ENCODE results near the gene FBXO36. TPM values are rescaled to one million over a fixed set of nuclear protein-coding genes. Genes with fewer than 3 reads are reported as not detected.

The FBXO36 gene
- total RNA-seq, 2 donors from 2014 or later, result 5.6 to 8.4 TPM

DNA sequence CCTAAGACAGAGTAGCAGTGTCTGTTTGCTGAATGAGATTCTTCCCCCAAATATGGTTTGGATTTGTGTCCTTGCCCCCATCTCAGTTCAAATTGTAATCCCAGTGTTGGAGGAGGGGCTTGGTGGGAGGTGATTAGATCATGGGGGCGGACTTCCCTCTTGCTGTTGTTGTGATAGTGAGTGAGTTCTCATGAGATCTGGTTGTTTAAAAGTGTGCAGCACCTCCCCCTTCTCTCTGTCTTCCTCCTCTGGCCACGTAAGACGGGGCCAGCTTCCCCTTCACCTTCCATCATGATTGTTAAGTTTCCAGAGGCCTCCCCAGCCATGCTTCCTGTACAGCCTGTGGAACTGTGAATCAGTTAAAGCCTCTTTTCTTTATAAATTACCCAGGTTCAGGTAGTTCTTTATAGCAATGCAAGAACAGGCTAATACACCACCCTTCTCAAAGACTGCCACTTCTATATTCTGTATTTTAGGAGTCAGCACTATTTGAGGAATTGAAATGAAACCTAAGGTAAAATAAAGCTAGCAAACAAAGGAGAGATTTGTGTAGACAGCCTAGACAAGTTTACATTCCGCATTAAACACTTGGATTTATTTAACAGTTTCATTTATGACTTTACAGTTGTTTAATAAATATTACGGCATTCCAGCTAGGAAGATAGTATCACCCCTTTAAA lies 21.6 kb downstream of the FBXO36 start:
- Histone ChIP-seq H3K36me3 (no peaks in the 10 kb centered on the region), H3K4me3 (no peak overlapping the region), H3K27ac (peak overlapping the region; percentile 40 to 70), H3K9me3 (no peaks in the 10 kb centered on the region), H3K4me1 (replicated peaks) (peaks cover 9% of the 10 kb centered on the region), H3K27me3 (replicated peaks; ENCODE audit: insufficient read depth) (no peaks in the 10 kb centered on the region)
- peak; percentile 29 for TF ChIP-seq POLR2AphosphoS5 (IDR thresholded peaks at IDR 0.05)
- TF ChIP-seq, protein P1, sequence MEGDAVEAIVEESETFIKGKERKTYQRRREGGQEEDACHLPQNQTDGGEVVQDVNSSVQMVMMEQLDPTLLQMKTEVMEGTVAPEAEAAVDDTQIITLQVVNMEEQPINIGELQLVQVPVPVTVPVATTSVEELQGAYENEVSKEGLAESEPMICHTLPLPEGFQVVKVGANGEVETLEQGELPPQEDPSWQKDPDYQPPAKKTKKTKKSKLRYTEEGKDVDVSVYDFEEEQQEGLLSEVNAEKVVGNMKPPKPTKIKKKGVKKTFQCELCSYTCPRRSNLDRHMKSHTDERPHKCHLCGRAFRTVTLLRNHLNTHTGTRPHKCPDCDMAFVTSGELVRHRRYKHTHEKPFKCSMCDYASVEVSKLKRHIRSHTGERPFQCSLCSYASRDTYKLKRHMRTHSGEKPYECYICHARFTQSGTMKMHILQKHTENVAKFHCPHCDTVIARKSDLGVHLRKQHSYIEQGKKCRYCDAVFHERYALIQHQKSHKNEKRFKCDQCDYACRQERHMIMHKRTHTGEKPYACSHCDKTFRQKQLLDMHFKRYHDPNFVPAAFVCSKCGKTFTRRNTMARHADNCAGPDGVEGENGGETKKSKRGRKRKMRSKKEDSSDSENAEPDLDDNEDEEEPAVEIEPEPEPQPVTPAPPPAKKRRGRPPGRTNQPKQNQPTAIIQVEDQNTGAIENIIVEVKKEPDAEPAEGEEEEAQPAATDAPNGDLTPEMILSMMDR (IDR thresholded peaks at IDR 0.05), result no peak
- TF ChIP-seq POLR2A (IDR thresholded peaks at IDR 0.05), result no peak
- DNase-seq (ENCODE audit: low spot score), result no peak
- 22% methylated on average over 5 of the region's 5 CpGs for WGBS
- intact Hi-C loops (cut with DNase I), result no loop called here

DNA sequence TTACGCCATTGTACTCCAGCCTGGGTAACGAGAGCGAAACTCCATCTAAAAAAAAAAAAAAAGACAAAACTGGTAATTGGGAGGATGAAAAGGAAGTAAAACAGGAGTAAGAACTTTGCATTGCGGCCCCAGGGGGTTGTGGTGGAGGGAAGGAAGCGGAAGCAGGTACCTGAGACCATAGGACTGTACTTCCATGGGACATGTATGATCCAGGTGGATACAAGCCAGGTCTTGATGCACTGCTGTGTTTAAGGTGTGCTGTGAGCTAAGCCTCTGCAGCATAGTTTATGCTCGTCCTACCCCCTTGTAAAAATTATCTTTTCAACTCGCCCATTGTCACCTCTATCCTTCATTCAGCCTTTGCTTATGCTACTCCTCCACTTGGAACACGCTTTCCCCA lies 23.7 kb downstream of the FBXO36 start:
- Histone ChIP-seq H3K27ac (no peak overlapping the region), H3K9me3 (no peaks in the 10 kb centered on the region), H3K36me3 (no peaks in the 10 kb centered on the region), H3K27me3 (replicated peaks; ENCODE audit: insufficient read depth) (no peaks in the 10 kb centered on the region), H3K4me1 (replicated peaks) (peaks cover 9% of the 10 kb centered on the region), H3K4me3 (no peak overlapping the region)
- TF ChIP-seq POLR2AphosphoS5 (IDR thresholded peaks at IDR 0.05) (no peak), POLR2A (IDR thresholded peaks at IDR 0.05) (no peak)
- TF ChIP-seq, protein P1 (IDR thresholded peaks at IDR 0.05), result no peak
- WGBS, result 81% methylated on average over 8 of the region's 8 CpGs
- intact Hi-C loops (cut with DNase I), result no loop called here
- DNase-seq (ENCODE audit: low spot score), result no peak

DNA sequence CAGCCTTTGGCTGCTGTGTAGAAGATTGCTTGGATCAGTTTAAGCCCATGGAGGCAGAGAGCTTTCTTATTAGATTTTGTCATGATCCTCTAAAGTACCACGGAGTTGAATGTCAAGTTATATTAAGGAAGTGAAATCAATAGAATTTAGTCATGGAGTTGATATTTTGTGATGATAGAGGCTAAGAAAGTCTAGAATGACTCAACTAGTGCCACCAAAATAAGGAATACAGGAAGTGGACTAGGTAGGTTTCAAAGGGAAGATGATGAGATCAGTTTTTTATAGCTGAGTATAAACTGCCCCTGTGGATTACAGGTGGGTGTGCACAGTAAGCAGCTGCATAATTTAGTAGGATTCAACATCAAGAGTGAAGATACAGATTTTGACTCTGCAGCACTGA lies 25.2 kb downstream of the FBXO36 start:
- no peak overlapping the region for H3K27ac ChIP-seq
- intact Hi-C loops (cut with DNase I), result no loop called here
- no peak for TF ChIP-seq POLR2AphosphoS5 (IDR thresholded peaks at IDR 0.05)
- TF ChIP-seq, protein P1 (IDR thresholded peaks at IDR 0.05), result no peak
- TF ChIP-seq POLR2A (IDR thresholded peaks at IDR 0.05), result no peak
- H3K36me3 ChIP-seq, result no peaks in the 10 kb centered on the region
- peaks cover 9% of the 10 kb centered on the region for H3K4me1 ChIP-seq (replicated peaks)
- H3K27me3 ChIP-seq (replicated peaks; ENCODE audit: insufficient read depth), result no peaks in the 10 kb centered on the region
- no peak overlapping the region for H3K4me3 ChIP-seq
- DNase-seq (ENCODE audit: low spot score), result no peak
- 90% methylated on average over 1 of the region's 1 CpG for WGBS
- H3K9me3 ChIP-seq, result no peaks in the 10 kb centered on the region

DNA sequence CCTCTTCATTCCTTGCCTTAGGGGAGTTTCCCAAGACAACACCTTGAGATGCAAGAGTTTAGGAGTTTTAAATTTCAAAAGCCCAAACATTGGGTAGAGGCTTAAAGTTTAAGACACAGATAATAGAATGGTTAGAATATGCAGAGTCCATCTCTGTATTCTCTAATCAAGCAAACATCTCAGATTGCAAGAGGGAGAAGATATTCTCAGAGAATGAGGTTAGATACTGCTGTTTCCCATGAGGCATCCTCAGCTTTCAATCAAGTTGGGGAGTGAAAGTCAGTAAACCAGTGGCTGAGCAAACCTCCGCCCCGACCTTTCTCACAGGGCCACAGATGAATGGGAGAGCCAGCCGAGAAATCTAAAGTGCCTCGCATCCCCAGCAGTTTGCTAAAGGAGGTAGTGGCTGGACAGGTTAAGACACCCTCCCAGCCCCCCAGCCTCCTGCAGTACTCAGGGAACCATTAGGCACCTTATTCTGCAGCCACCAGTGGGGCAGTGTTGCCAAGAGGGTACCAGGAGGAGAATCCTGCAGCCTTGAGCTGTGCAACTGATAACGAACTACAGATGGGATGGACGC lies 30.0 kb downstream of the FBXO36 start:
- H3K36me3 ChIP-seq, result no peaks in the 10 kb centered on the region
- H3K4me1 ChIP-seq (replicated peaks), result no peaks in the 10 kb centered on the region
- no peaks in the 10 kb centered on the region for H3K9me3 ChIP-seq
- H3K27ac ChIP-seq, result no peak overlapping the region
- DNase-seq (ENCODE audit: low spot score), result no peak
- WGBS, result 94% methylated on average over 6 of the region's 6 CpGs
- H3K27me3 ChIP-seq (replicated peaks; ENCODE audit: insufficient read depth), result no peaks in the 10 kb centered on the region
- intact Hi-C loops (cut with DNase I), result no loop called here
- H3K4me3 ChIP-seq, result no peak overlapping the region
- no peak for TF ChIP-seq POLR2AphosphoS5 (IDR thresholded peaks at IDR 0.05)
- TF ChIP-seq POLR2A (IDR thresholded peaks at IDR 0.05), result no peak
- TF ChIP-seq, protein P1 (IDR thresholded peaks at IDR 0.05), result no peak

DNA sequence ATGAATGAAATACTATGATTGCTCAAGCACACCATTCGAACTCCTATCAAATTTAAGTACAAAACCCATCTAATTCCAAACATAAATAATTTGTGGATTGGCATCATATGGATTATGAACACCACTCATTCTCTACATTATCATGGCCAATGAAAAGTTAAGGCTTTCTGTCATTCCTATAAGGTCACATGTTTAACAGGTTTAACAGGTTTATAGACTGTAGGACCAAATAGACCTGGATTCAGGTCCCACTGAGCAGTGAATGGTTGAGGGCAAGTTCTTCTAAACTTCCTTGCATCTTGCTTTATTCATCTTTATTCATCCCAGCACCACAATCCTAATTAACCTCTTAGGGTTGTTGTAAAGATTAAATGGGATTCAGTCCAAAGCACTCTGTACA lies 33.4 kb downstream of the FBXO36 start:
- no peaks in the 10 kb centered on the region for H3K4me1 ChIP-seq (replicated peaks)
- WGBS, result 94% methylated on average over 1 of the region's 1 CpG
- TF ChIP-seq, protein P1 (IDR thresholded peaks at IDR 0.05), result no peak
- TF ChIP-seq POLR2A (IDR thresholded peaks at IDR 0.05) (no peak), POLR2AphosphoS5 (IDR thresholded peaks at IDR 0.05) (no peak)

More for the DNA sequence above, 33.4 kb downstream of the FBXO36 start:
- Histone ChIP-seq H3K9me3 (no peaks in the 10 kb centered on the region), H3K36me3 (no peaks in the 10 kb centered on the region), H3K27ac (no peak overlapping the region), H3K4me3 (no peak overlapping the region), H3K27me3 (replicated peaks; ENCODE audit: insufficient read depth) (no peaks in the 10 kb centered on the region)
- DNase-seq (ENCODE audit: low spot score), result no peak
- intact Hi-C loops (cut with DNase I), result no loop called here

Measured in prostate gland (tissue), 2 donors.